Measurements from ENCODE around the gene CDK2. TPM values are rescaled to one million over a fixed set of nuclear protein-coding genes. Genes with fewer than 3 reads are reported as not detected.

The CDK2 gene
- total and polyA plus RNA-seq, 9 of the 15 experiments (the other 6 are each of a cell fraction or from before 2014, with no cell fraction given), result 17.4 to 213 (median 109) TPM

DNA sequence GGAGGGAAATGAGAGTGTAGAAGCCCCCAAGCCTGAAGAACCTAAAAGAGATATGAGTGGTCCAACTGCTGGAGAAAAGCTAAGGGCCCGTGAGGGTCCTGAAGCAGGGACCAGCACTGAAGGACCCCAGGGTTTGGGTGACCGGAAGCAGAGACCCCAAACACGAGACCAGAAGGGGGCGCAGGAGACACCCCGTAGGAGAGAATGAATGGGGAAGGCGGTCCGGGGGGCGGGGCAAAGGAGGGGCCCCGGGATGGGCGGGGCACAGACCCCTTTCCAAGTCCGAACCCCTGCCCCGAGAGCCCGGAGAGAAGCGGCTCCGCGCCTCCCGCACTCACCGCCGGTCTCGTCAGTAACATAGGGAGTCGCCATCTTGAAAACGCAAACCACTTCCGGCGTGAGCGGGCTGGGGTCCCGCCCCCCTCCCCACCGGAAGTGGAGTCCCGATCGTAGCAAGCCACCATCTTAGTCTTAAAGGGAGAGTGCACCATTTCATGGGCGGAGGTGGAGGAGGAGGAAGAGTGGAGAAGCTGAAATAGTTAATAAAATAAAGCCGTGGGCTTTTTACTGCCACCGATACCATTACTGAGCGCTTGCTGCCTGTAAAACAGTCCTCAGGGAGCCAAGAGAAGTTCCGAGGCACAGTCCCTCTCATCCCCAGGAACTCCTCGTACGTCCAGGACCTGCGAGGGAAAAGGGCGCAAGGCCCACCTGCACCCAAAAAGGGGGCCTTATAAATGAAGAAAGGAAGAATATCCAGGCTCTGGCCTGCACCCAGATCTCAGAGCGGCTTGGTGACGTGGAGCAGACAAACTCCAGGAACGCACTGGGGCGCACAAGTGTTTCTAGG, 39.7 kb upstream of the CDK2 start (continued):
- TF ChIP-seq TAF15 (IDR thresholded peaks at IDR 0.05; ENCODE audit: low read depth, low read length), result no peak
- TF ChIP-seq TAL1 (IDR thresholded peaks at IDR 0.05), result 0 out of 2 replicates have a peak, but pooled peaks have one; percentile 10
- TF ChIP-seq TAF7 (tag; IDR thresholded peaks at IDR 0.05), result 0 out of 2 replicates have a peak, but pooled peaks have one; percentile 22
- peak; percentile 83; the same call in 1 of the 2 replicates for TF ChIP-seq SMARCA5 (IDR thresholded peaks at IDR 0.05)
- no peak for TF ChIP-seq ZNF445 (CRISPR knock-in tag; IDR thresholded peaks at IDR 0.05; ENCODE audit: low read depth)
- TF ChIP-seq POLR2G (IDR thresholded peaks at IDR 0.05; ENCODE audit: low read depth, low read length), result peak; percentile 64; the same call in 1 of the 2 replicates
- TF ChIP-seq CBX1 (IDR thresholded peaks at IDR 0.05; ENCODE audit: low read depth), result no peak
- TF ChIP-seq, protein P1, sequence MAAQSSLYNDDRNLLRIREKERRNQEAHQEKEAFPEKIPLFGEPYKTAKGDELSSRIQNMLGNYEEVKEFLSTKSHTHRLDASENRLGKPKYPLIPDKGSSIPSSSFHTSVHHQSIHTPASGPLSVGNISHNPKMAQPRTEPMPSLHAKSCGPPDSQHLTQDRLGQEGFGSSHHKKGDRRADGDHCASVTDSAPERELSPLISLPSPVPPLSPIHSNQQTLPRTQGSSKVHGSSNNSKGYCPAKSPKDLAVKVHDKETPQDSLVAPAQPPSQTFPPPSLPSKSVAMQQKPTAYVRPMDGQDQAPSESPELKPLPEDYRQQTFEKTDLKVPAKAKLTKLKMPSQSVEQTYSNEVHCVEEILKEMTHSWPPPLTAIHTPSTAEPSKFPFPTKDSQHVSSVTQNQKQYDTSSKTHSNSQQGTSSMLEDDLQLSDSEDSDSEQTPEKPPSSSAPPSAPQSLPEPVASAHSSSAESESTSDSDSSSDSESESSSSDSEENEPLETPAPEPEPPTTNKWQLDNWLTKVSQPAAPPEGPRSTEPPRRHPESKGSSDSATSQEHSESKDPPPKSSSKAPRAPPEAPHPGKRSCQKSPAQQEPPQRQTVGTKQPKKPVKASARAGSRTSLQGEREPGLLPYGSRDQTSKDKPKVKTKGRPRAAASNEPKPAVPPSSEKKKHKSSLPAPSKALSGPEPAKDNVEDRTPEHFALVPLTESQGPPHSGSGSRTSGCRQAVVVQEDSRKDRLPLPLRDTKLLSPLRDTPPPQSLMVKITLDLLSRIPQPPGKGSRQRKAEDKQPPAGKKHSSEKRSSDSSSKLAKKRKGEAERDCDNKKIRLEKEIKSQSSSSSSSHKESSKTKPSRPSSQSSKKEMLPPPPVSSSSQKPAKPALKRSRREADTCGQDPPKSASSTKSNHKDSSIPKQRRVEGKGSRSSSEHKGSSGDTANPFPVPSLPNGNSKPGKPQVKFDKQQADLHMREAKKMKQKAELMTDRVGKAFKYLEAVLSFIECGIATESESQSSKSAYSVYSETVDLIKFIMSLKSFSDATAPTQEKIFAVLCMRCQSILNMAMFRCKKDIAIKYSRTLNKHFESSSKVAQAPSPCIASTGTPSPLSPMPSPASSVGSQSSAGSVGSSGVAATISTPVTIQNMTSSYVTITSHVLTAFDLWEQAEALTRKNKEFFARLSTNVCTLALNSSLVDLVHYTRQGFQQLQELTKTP (IDR thresholded peaks at IDR 0.05; ENCODE audit: low read depth in 1 of 2, partially characterized antibody in 2 of 2), result peak; percentile 52 to 87
- TF ChIP-seq PURB (CRISPR knock-in tag; IDR thresholded peaks at IDR 0.05; ENCODE audit: low read depth), result no peak
- TF ChIP-seq HES1 (IDR thresholded peaks at IDR 0.05; ENCODE audit: low read depth), result no peak
- TF ChIP-seq ZFPM2 (CRISPR knock-in tag; IDR thresholded peaks at IDR 0.05), result no peak
- TF ChIP-seq U2AF1 (optimal IDR thresholded peaks at IDR 0.05; ENCODE audit: low read depth, low read length), result no peak
- no peak for TF ChIP-seq ZNF133 (CRISPR knock-in tag; IDR thresholded peaks at IDR 0.05)
- peak; percentile 59 for TF ChIP-seq KAT2B (IDR thresholded peaks at IDR 0.05; ENCODE audit: low read depth, low read length)
- TF ChIP-seq, protein P2, sequence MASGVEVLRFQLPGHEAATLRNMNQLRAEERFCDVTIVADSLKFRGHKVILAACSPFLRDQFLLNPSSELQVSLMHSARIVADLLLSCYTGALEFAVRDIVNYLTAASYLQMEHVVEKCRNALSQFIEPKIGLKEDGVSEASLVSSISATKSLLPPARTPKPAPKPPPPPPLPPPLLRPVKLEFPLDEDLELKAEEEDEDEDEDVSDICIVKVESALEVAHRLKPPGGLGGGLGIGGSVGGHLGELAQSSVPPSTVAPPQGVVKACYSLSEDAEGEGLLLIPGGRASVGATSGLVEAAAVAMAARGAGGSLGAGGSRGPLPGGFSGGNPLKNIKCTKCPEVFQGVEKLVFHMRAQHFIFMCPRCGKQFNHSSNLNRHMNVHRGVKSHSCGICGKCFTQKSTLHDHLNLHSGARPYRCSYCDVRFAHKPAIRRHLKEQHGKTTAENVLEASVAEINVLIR (CRISPR knock-in tag; IDR thresholded peaks at IDR 0.05), result no peak
- TF ChIP-seq FOSL1 (tag; conservative IDR thresholded peaks at IDR 0.05), result peak; percentile 18; the same call in 1 of the 2 replicates
- TF ChIP-seq RBM25 (IDR thresholded peaks at IDR 0.05; ENCODE audit: low read depth, low read length, severe bottlenecking), result no peak
